Measurements from ENCODE around the gene LYRM4.

Gene LYRM4

DNA sequence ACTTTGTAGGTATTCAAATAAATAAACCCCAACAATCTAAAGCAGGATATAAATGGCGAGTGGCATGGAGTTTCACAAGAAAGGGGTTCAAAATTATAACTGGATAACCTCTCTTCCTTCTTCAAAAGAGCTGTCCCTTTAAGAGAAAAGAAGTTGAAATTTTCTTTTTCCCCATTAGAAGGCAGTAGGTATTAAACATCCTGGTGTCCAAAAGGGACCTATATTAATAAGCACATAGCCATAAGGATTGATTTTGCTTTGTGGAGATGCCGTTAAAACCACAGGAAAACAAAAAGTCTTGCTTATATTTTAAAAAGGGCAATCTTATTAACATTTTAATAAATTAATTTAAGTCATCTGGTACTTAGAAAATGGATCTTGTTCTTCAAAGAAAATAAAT lies 76.5 kb downstream of the LYRM4 start:
- H3K4me1 Mint-ChIP-seq = no peaks in the 10 kb centered on the region
- no peaks in the 10 kb centered on the region for H3K9me3 Mint-ChIP-seq
- H3K36me3 Mint-ChIP-seq (ENCODE audit: low read depth) = no peaks in the 10 kb centered on the region

GRCh38 chr6:5181510-5182317 lies 79.0 kb downstream of the LYRM4 start:
- no peak overlapping the region for H3K4me3 Mint-ChIP-seq
- TF ChIP-seq, protein P1, sequence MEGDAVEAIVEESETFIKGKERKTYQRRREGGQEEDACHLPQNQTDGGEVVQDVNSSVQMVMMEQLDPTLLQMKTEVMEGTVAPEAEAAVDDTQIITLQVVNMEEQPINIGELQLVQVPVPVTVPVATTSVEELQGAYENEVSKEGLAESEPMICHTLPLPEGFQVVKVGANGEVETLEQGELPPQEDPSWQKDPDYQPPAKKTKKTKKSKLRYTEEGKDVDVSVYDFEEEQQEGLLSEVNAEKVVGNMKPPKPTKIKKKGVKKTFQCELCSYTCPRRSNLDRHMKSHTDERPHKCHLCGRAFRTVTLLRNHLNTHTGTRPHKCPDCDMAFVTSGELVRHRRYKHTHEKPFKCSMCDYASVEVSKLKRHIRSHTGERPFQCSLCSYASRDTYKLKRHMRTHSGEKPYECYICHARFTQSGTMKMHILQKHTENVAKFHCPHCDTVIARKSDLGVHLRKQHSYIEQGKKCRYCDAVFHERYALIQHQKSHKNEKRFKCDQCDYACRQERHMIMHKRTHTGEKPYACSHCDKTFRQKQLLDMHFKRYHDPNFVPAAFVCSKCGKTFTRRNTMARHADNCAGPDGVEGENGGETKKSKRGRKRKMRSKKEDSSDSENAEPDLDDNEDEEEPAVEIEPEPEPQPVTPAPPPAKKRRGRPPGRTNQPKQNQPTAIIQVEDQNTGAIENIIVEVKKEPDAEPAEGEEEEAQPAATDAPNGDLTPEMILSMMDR (IDR thresholded peaks at IDR 0.05; ENCODE audit: unreplicated experiment in 3 of 3) = no peak

More for the DNA sequence above, 76.5 kb downstream of the LYRM4 start:
- H3K4me3 Mint-ChIP-seq = no peak overlapping the region
- H3K27ac Mint-ChIP-seq = no peak overlapping the region
- TF ChIP-seq, protein P1 (IDR thresholded peaks at IDR 0.05; ENCODE audit: unreplicated experiment in 3 of 3) = peak in 2 of 3 experiments; percentile 20 to 25
- peaks cover 3% of the 10 kb centered on the region for H3K27me3 Mint-ChIP-seq (ENCODE audit: low read depth)

GRCh38 chr6:5180636-5181035 lies 80.1 kb downstream of the LYRM4 start:
- H3K27ac Mint-ChIP-seq = no peak overlapping the region
- peaks cover 8% of the 10 kb centered on the region for H3K4me1 Mint-ChIP-seq
- H3K9me3 Mint-ChIP-seq = no peaks in the 10 kb centered on the region
- H3K4me3 Mint-ChIP-seq = no peak overlapping the region
- TF ChIP-seq, protein P1 (IDR thresholded peaks at IDR 0.05; ENCODE audit: unreplicated experiment in 3 of 3) = no peak
- H3K36me3 Mint-ChIP-seq (ENCODE audit: low read depth) = no peaks in the 10 kb centered on the region
- H3K27me3 Mint-ChIP-seq (ENCODE audit: low read depth) = peaks cover 3% of the 10 kb centered on the region

More at GRCh38 chr6:5181510-5182317, 79.0 kb downstream of the LYRM4 start:
- Mint-ChIP-seq H3K27ac (peak overlapping the region in 2 of 3 experiments; percentile 10 to 36), H3K27me3 (ENCODE audit: low read depth) (peaks cover 3% of the 10 kb centered on the region), H3K36me3 (ENCODE audit: low read depth) (no peaks in the 10 kb centered on the region), H3K9me3 (no peaks in the 10 kb centered on the region), H3K4me1 (peaks cover 8% of the 10 kb centered on the region)

- Mint-ChIP-seq H3K4me3 (no peak overlapping the region), H3K27me3 (ENCODE audit: low read depth) (peaks cover 3% of the 10 kb centered on the region), H3K4me1 (peaks cover 8% of the 10 kb centered on the region), H3K9me3 (no peaks in the 10 kb centered on the region), H3K27ac (no peak overlapping the region), H3K36me3 (ENCODE audit: low read depth) (no peaks in the 10 kb centered on the region)
- TF ChIP-seq, protein P1 (IDR thresholded peaks at IDR 0.05; ENCODE audit: unreplicated experiment in 3 of 3) = no peak
These were observed 80.8 kb downstream of the LYRM4 start for GRCh38 chr6:5179917-5180316.

GRCh38 chr6:5178806-5179205 lies 81.9 kb downstream of the LYRM4 start:
- H3K9me3 Mint-ChIP-seq = no peaks in the 10 kb centered on the region
- H3K4me1 Mint-ChIP-seq = peaks cover 19% of the 10 kb centered on the region
- no peak overlapping the region for H3K4me3 Mint-ChIP-seq
- TF ChIP-seq, protein P1 (IDR thresholded peaks at IDR 0.05; ENCODE audit: unreplicated experiment in 3 of 3) = no peak
- peaks cover 3% of the 10 kb centered on the region for H3K27me3 Mint-ChIP-seq (ENCODE audit: low read depth)
- H3K36me3 Mint-ChIP-seq (ENCODE audit: low read depth) = no peaks in the 10 kb centered on the region
- H3K27ac Mint-ChIP-seq = no peak overlapping the region

DNA sequence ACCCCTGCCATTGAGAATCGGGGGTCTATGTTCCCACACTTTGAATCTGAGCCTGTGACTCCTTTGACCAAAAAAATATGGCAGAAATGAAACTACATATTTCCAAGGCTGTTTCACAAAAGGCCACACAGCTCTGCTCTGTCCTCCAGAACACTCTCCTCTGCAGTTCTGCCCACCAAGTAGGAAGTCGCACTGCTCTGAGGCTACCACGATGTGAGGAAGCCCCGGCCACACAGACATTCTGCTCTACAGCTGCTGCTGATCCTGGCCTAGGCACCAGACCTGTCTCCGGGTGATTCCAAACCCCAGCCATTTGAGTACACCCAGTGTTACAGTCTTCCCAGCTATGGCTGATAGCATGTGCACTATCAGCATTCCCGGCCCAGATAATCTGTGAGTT lies 85.1 kb downstream of the LYRM4 start:
- H3K4me3 Mint-ChIP-seq = no peak overlapping the region

More for the DNA sequence above, 85.1 kb downstream of the LYRM4 start:
- Mint-ChIP-seq H3K27me3 (ENCODE audit: low read depth) (peaks cover 3% of the 10 kb centered on the region), H3K9me3 (no peaks in the 10 kb centered on the region), H3K27ac (no peak overlapping the region), H3K36me3 (ENCODE audit: low read depth) (no peaks in the 10 kb centered on the region), H3K4me1 (peaks cover 45% of the 10 kb centered on the region)
- TF ChIP-seq, protein P1 (IDR thresholded peaks at IDR 0.05; ENCODE audit: unreplicated experiment in 3 of 3) = no peak
